ENCODE results near the gene ZNF837.
A peak's percentile ranks its signal among the peaks of the same experiment; 100 is the strongest.
"Not testable (repeated sequence)": the region's sequence is repeated elsewhere in the genome, so short reads cannot be mapped to it uniquely, and the experiment has no call there.

The ZNF837 gene

DNA sequence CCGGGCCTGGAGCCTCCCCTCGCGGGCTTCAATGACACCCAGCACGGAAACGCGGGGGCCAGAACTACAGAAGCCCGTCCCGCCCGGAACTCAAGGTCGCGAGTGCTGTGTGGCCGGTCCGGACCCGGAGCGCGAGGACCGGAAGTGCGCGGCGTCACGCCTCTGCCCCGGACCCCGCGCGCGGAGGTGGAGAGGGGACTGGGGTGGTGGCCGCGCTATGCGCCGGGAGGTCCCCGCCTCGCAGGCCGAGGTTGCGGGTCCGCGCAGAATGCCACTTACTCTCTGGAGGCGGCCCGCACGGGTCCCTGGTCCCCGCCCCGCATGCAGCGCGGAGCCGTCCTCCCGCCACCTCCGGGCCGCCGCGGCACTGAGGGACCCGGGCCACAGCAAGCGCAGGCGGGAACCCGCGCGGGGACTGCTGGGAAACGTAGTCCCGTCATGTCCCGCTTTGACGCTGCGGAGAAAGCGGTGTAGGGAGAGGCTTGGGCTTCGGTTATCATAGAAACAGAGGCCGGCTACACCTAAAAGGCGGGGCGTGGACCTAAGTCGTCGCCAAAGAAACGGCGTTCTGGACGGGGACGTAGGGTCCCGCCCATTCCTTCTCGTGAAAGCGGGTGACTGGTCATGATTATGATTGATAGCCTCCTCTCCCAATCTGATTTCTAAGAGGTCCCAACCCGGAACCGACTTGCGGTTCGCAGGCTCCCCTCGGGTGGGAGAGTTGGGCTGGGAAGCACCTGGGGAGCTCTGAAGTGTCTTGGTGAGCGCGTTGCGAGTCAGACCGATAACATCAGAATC lies at the start of gene ZNF837:
Gene ZNF837 (minus strand): TSS at position 369 of the 798 bp plus-strand sequence. CDS start 11,698 bp downstream, outside the sequence.
- peak; percentile 99 for DNase-seq

DNA sequence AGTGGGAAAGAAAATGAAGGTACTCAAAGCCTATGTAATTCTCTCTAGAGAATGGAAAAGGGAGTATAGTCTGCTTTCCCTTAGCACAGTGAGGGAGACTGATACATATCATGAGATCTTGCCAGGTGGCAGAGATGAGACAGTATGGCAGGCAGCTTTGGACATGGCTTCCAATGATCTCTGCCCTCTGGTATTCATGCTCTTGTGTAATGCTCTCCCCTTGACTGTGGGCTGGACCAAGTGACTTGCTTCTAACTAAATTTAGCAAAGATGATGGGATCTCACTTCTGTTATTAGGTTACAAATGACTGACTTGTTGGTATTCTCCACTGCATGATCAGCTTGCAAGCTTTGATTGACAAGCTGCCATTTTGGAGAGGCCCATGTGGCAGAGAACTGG lies 48.9 kb upstream of the ZNF837 start:
- no peak for DNase-seq

DNA sequence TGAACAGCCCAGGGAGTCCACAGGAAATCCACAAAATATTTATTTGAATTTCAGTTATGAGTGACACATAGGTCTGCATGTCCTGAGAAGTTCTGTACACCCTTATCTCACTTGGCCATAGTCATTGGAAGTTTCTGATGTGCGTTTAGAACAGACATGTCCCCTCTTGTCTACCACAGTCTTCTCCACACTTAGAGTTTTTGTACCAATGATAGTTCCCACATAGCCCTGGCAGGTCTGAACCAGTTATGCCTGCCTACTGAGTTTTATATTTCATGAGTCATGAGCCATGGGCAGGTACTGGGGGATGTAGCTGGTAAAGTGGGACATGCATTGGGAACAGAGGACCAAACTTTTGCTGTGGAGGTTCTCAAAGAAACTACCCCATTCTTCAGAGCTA lies 47.8 kb upstream of the ZNF837 start:
- DNase-seq, result no peak

DNA sequence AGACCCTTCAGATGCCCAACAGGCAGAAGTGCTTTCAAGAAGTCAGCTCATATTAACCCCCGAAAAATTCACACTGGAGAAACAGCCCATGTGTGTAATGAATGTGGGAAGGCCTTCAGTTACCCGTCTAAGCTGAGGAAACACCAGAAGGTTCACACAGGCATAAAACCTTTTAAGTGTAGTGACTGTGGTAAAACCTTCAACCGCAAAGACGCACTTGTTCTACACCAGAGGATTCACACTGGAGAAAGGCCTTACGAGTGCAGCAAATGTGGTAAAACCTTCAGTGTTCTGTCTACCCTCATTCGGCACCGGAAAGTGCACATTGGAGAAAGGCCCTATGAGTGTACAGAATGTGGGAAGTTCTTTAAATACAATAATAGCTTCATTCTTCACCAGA lies 36.2 kb upstream of the ZNF837 start:
- DNase-seq, result no peak

DNA sequence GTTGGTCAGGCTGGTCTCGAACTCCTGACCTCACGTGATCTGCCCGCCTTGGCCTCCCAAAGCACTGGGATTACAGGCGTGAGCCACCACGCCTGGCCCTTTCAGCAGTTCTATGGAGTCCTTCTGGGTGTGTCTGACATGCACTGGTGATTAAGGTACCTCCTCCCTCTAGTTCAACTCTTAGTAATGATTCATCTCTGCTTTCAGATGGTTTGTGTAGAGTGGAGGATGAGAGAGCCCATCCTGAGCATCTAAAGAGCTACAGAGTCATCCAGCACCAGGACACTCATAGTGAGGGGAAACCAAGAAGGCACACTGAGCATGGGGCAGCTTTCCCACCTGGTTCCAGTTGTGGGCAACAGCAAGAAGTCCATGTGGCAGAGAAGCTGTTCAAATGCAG lies 35.8 kb upstream of the ZNF837 start:
- DNase-seq, result no peak

DNA sequence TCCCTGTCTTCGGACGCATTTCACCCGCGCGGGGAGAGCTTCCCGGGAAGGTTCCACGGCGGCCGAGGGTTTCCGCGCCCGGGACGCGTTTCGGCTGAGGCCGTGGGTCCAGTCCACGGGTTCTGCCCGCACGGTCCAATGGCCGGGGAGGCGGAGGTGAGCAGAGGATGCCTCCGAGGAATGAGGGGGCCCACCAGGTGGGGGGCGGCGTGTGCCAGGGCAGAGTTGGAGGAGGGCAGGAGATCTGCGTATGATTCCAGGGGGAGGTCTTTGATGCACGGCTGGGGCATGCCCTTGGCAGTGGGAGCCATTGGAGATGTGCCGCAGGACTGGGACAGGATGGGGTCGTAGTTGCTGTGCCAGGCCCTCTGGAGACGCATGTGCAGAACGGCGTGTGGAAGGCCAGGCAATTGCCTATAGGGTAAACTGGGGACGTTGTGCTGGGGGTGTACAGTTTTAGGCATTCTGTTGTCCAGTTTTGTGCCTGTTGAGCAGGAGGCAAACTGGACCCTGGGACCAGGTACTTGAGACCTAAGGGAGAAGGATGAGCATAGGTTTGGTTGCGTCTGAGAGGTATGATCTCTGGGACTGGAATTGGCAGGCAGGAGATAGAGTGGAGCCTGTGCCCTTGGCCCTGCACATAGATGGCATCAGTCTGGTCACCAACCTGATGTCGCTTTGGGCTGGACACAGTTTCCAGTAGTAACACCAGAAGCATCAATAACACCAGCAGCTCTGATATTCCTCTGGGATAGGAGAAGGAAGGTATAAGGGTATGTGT lies 28.4 kb upstream of the ZNF837 start:
- peak in 1 of 2 experiments; percentile 50 for DNase-seq

DNA sequence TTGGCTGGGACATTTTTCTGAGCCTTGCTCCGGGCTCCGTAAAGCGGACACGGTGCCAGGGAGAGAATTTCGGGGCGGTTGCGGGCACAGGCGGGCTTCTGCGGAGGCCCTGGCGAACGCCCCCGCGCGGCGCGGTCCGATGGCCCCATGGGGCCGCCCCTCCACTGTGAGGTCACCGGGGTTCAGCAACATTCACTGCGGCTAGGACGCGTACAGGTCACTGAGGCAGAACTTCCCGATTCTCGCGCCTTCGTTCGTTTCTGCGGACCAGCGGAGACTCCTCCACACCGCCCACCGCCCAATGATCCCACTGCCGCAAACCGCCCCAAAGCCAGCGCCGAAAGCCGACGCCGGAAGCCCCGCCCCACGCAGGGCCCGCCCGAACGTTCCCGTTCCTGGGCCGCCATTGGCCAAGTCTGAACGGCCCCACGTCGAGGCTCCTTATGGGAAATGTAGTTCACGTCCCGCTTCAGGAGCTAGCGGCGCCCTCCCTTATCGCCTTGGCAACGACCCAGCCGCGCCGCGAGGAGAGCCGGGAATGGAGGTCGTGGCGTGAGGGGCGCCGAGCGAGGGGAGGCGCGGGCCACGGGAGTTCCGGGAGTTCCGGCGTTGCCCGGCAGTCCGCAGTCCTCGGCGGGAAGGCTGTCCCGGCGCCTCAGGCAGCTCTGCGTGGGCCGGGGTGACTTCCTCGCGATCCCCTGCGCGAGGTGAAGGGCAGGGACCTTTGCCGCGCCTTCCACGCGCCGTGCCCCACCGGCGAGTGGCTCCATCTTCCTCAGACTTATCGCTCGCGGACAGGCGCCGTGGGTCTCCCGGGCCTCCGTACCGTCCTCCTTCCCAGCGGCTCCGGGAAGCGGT lies 27.6 kb upstream of the ZNF837 start, which contains the start of gene ZNF584:
Gene ZNF584 (plus strand): TSS at position 498 of the 858 bp plus-strand sequence. CDS start 499 bp downstream, outside the sequence.
- DNase-seq, result peak; percentile 88 to 97

DNA sequence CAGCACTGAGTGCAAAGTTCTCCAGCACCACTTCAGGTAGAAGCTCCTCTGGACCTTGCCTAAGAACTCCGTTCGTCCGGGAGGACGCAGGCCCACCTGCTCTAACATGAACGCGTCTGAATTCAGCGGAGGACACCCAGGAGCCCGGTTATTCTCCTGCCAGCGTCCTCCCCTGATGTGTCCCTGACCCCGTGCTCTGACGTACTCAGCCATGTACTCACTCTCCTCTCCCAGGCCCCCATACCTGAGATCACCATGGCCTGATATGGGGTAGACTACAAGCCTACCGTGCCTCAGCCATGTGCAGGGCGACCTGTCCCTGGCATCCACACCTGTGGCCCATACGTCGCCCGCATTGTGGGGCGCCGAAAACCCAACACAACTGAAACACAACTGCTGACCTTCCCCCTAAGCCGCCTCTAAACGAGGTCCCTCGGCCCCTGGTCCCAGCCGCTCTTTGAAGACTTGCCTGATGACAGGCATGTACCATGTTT lies 26.9 kb upstream of the ZNF837 start:
- DNase-seq, result no peak

DNA sequence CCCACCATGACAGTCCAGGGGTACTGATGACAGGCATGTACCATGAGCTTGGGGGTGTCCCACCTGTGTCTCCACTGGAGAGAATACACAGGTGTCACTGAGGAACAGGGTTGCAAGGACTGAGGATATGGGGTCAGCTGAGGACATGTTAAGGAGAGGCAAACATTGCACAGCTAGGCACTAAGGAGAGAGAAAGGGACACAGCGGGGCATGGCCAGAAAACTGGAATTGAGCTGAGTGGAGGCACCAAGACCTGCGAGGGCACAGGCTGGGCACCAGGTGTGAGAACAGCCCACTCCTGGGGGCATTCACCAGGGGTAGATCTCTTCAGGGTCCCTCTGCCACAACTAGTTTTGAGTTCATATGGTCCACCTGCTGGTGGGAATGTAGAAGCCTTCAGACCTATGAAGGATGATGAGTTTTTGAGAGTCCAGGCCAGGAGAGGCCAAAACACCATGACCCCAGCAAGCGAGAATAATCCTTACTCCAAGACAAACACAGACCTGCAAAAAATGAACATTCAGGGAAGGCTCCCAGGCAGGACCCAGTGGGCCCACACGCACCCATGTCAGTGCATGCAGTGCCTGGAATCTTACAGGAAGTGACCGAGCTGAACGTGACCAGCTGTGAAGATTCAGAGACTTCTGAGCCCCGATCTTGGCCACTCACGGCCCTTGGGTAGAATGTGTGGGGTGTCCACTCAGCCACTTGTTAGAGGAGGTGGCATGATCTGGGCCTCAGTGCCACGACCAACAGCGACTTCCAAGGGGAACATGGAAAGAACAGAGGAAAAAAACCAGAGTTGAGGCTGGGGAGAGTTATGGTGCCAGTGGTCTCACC lies 26.2 kb upstream of the ZNF837 start:
- no peak for DNase-seq

DNA sequence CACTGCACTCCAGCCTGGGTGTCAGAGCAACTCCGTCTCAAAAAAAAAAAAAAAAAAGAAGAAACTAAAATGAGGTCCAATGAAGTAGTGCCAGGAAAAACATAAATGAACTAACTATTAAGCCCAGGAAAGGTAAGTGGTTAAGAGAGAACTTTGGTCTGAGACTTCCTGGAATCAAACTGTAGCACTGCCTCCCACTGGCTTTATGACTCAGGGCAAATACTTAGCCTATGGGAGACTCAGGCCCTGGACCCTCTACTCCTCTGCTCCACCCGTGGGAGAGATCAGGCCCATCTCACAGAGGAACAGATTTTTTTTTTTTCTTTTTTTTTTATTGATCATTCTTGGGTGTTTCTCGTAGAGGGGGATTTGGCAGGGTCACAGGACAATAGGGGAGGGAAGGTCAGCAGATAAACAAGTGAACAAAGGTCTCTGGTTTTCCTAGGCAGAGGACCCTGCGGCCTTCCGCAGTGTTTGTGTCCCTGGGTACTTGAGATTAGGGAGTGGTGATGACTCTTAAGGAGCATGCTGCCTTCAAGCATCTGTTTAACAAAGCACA lies 23.2 kb upstream of the ZNF837 start:
- not testable (repeated sequence) for DNase-seq

DNA sequence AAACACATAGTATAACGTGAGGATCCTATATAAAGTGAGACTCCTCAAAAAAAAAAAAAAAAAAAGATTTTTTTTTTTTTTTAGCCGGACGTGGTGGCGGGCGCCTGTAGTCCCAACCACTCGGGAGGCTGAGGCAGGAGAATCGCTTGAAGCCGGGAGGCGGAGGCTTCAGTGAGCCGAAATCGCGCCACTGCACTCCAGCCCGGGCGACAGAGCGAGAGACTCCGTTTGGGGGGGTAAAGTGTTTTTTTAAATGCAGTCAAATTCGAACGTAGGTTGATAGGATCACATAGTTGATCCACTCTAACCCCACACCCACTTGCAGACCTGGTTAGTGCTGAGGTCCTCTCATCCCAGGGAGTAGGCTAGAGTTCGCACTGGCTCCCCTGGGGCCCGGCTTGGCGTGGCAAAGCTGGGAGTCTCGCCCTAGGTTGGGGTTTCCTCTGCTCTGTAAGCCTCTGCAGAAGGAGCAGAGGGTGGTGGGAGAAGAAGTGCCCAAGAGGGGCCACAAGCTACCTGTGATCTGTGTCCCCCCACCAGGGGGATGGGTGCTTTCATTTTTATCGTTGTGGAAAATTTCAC lies 21.1 kb upstream of the ZNF837 start:
- no peak for DNase-seq

DNA sequence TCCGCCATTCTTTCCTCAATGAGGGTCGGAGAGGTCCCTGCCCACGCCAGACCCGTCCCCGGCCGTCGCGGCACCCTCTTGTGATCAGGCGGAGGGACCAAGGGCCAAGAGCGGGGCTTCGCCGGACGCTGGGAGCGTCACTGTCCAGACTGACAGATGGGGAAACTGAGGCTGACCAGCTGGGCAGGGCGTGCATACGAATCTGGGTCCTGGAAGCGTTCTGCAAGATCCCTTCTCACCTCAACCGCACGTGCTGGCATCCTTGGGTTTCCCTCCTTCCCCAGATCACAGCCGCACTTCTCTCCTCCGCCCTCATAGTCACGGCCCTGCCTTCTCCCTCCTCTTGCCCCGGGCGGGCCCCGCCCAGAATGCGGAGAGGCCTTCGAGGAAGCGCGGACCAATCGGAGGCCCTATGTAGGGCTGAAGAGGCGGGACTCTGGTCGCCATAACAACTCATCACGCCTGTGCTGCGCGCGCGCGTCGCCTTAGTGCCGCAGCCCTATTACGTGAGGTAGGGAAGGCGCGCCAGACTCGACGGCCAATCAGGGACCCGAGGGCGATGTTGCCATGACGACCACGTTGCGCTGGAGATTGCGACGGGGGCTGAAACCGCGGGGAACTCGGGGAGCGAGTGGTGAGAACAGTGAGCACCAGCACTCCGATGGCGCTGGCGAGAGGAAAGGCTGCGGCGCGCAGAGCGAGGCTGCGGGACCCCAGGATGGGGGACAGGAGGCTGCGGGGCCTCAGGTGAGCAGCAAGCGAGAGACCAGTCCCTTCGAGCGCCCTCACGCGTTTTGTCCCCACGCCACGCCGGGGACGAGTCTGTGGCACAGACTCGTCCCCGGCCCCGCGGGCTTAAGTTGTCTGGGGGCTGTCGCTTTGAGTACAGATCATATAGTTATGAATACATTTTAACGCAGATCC lies 20.3 kb upstream of the ZNF837 start:
- DNase-seq, result peak; percentile 99

DNA sequence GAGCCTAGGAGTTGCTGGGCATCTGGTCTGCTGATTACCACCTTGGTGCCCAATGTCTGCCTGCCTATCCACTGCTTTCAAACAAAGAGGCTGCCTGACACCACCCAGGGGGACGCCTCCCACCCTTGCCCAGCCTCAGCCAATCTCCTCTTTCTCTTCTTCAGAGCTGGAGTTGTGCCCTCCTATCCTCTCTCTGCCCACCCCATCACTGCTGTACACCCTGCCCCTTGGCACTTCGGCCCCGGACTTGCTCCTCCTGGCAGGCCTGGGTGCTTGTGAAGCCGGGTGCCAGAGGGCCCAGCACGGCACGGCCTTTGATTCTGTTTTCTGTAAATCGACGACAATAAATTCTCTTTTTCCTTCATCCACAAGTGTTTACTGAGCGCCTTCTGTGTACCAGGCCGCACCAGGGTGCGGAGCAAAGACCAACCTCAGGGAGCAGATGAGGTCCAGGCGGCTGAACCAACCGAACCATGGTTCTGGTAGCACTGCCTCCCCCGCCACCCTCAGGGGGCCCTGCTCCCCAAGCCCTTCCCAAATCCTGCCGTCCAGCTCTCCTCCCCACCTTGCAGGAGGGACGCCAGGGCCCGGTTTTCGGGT lies 19.6 kb upstream of the ZNF837 start:
- peak in 1 of 2 experiments; percentile 40 for DNase-seq

DNA sequence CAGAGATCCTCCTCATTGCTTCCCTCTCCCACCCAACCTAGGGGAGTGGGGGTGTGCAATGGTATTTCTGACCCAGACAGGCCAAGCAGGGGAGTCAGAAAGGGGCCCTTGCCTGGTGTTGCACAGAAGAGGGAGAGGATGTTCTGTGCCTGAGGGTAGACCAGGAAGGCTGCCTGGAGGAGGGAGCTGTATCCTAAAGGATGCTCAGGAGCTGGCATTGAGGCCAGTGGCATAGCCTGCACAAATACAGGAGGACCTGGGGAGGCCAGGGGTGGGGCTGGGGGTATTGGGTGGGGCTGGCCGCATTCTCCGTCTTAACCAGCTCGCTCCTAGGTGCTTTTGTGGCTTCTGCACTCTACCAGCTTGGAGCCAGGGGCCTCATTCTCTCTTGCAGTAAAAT lies 19.1 kb upstream of the ZNF837 start:
- no peak for DNase-seq

DNA sequence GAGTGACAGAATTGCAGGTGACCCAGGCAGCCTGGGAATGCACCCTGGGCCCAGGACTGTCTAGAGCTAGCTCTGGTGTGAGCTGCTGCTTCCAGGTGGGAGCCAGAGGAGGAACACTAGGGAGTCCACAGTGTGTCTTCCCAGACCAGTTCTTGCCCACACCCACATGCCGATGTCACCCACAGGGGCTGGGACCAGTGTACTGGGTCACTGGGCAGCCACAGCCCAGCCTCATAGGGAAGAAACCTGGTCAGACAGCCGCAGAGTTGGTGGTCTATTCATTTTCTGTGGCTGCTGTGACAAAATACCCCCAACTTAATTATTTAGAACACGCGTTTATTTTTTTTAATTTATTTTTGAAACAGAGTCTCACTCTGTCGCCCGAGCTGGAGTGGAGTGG lies 17.7 kb upstream of the ZNF837 start:
- no peak for DNase-seq

DNA sequence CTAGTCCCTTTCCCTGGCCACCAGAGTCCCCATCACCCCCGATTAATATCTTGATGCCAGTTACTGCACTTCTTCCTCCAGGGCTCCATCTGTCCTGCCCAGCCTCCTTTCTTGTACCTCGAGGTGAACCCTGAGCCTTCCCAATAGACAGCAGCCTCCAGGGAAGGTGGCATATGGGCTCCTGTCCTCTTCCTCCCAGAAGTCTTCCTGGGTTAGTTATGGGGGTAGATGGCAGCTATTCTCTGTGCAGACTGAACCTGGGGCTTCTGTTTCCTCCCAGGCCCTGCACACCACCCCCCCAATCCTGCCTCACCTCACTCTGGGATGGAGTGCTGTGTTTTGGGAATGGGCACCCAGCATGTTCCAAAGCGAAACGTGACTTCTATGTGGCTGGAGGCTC lies 17.3 kb upstream of the ZNF837 start:
- DNase-seq, result no peak

DNA sequence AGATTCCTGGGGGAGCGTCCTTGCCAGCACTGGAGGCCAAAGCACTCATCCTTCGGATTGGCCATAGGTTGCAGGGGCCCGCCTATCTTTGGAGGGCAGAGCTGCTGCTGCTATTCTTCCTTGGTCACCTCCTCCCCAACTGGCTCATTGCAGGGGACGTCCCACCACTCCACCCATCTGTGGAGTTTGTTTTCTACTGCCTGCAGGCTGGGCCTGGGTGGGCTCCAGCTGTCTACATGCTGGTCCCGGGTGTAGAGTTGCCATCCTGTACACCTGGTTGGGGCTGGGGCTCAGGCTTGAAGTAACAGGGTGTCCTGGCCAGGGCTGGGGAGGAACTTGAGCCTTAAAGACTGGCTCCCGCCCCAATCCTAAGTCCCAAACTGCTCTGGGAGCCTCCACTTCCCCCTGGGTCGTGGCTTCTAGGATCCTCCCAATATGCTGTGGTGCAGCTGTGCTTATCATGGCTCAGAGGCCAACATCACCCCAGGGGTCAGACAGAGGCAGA lies 16.8 kb upstream of the ZNF837 start:
- no peak for DNase-seq

DNA sequence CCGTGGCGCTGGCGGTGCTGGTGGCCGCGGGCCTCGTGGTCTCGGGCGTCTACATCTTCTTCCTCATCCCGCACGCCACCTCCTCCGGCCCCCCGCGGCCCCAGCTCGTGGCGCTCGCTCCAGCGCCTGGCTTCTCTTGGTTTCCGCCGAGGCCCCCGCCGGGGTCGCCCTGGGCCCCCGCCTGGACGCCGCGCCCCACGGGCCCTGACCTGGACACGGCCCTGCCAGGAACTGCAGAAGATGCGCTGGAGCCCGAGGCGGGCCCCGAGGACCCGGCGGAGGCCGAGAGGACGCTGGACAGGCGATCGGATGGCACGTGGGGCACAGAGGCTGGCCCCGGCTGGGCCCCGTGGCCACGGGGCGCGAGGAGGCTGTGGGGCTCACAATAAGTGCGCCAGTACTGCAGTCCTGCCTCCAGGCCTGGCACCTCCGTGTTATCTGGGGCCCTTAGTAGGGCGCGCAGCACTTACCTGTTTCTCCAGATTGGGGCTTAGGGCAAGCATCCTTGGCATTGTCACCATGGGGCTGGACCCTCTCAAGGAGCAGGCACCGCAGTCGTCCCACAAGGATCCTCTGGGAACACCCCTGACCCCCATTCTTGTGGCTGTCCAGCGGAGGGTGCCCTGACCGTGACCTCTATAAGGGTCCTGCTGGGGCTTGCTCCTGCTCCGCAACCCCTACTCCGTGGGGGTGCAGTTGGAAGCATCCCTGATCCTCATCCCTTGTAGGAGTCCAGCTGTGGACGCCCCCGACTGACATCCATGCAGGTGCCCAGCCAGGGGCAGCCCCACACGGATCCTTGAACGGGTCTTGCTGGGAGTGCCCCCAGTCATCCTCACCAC lies 16.1 kb upstream of the ZNF837 start:
- no peak for DNase-seq

All from SHP77 (cell line).